DMS 273 (cell line): ENCODE measurements around the gene EEF2K.

Source experiments
- DNase-seq: peaks from one replicate; lab custom pipeline; 2025; ENCODE audit not compliant: unreplicated experiment; lab: John Stamatoyannopoulos, UW

EEF2K gene

GRCh38 chr16:22240023-22240710 lies 34.1 kb downstream of the EEF2K start:
- DNase-seq, result no peak

GRCh38 chr16:22250522-22250921 lies 44.4 kb downstream of the EEF2K start:
- no peak for DNase-seq

GRCh38 chr16:22252317-22252716 lies 46.2 kb downstream of the EEF2K start:
- peak; percentile 20 for DNase-seq

- no peak for DNase-seq
Measured at GRCh38 chr16:22253272-22253671, 47.2 kb downstream of the EEF2K start.

- peak; percentile 14 for DNase-seq
Measured at GRCh38 chr16:22255335-22255734, 49.3 kb downstream of the EEF2K start.

GRCh38 chr16:22257440-22257839 lies 51.4 kb downstream of the EEF2K start:
- DNase-seq, result no peak

GRCh38 chr16:22260490-22260889 lies 54.4 kb downstream of the EEF2K start:
- no peak for DNase-seq

GRCh38 chr16:22262460-22262859 lies 56.4 kb downstream of the EEF2K start:
- DNase-seq, result no peak

- no peak for DNase-seq
Measured at GRCh38 chr16:22264786-22265185, 58.7 kb downstream of the EEF2K start.

- no peak for DNase-seq
Measured at GRCh38 chr16:22265351-22265750, 59.3 kb downstream of the EEF2K start.

- DNase-seq, result no peak
Measured at GRCh38 chr16:22266546-22266945, 60.5 kb downstream of the EEF2K start.

- DNase-seq, result peak; percentile 81
Measured at GRCh38 chr16:22267764-22268163, 61.7 kb downstream of the EEF2K start.

GRCh38 chr16:22270525-22270924 lies 64.4 kb downstream of the EEF2K start:
- DNase-seq, result no peak

GRCh38 chr16:22272870-22273650 lies 67.0 kb downstream of the EEF2K start:
- no peak for DNase-seq

GRCh38 chr16:22274916-22275315 lies 68.8 kb downstream of the EEF2K start:
- DNase-seq, result no peak

GRCh38 chr16:22278441-22279230 lies 72.6 kb downstream of the EEF2K start:
- peak; percentile 96 for DNase-seq

- DNase-seq, result no peak
Measured at GRCh38 chr16:22282254-22282892, 76.3 kb downstream of the EEF2K start.

- DNase-seq, result no peak
Measured at GRCh38 chr16:22284637-22285036, 78.6 kb downstream of the EEF2K start.

GRCh38 chr16:22285080-22285479 lies 79.0 kb downstream of the EEF2K start:
- DNase-seq, result no peak

GRCh38 chr16:22291020-22291419 lies 84.9 kb downstream of the EEF2K start:
- no peak for DNase-seq

GRCh38 chr16:22291860-22292318 lies 85.8 kb downstream of the EEF2K start:
- peak; percentile 18 for DNase-seq
